AG04450 (cell line): ENCODE measurements around the gene AKAP6. TPM values are rescaled to one million over a fixed set of nuclear protein-coding genes. Genes with fewer than 3 reads are reported as not detected.
"Not testable (repeated sequence)": the region's sequence is repeated elsewhere in the genome, so short reads cannot be mapped to it uniquely, and the experiment has no call there.

Experiments used
- CTCF ChIA-PET: fragments of 300-600, 350-600 bp; formaldehyde crosslinking; extraction: SDS; loops from one replicate; lab custom pipeline; 2022; ENCODE audit warnings: antibody characterized with exemption, inconsistent platforms; lab: Charles Lee
- POLR2A ChIA-PET: fragments of 350-600 bp; formaldehyde crosslinking; extraction: SDS; loops from one replicate; lab custom pipeline; 2021; ENCODE audit warnings: antibody characterized with exemption, inconsistent platforms; lab: Yijun Ruan, JAX
- DNase-seq: peaks from one replicate; pipeline ENCODE4 v3.0.0-alpha.2; 2011; ENCODE audit warnings: low read depth, low spot score
- H3K27ac ChIP-seq: one replicate; pipeline ENCODE4 v1.5.1; 2012; ENCODE audit warnings: low read depth, low read length, control low read depth
- H3K27me3 ChIP-seq: one replicate; pipeline ENCODE4 v1.6.0; 2012; ENCODE audit warnings: low read length; ENCODE audit not compliant: control insufficient read depth, insufficient read depth
- H3K4me3 ChIP-seq: 2 replicates; pipeline ENCODE4 v1.5.1; 2011; ENCODE audit warnings: mild to moderate bottlenecking, low read depth, low read length, control low read depth
- H3K9me3 ChIP-seq: 2 replicates; pipeline ENCODE4 v1.5.1; 2012; ENCODE audit warnings: low read length; ENCODE audit not compliant: control insufficient read depth, insufficient read depth
- polyA plus RNA-seq: library from polyadenylated mRNA; depleted of rRNA; stranded (reverse); fragments of >200 nt; gene quantifications from 2 replicates; pipeline ENCODE4 v1.2.3, GENCODE V29; 2011
- TF ChIP-seq, protein P1 (sequence below): IDR thresholded peaks from 2 replicates; pipeline ENCODE4 v1.5.1; 2011; ENCODE audit warnings: low read depth, low read length, control low read depth, inconsistent platforms

Gene AKAP6
- polyA plus RNA-seq, 1 experiment, result 0.78 TPM

DNA sequence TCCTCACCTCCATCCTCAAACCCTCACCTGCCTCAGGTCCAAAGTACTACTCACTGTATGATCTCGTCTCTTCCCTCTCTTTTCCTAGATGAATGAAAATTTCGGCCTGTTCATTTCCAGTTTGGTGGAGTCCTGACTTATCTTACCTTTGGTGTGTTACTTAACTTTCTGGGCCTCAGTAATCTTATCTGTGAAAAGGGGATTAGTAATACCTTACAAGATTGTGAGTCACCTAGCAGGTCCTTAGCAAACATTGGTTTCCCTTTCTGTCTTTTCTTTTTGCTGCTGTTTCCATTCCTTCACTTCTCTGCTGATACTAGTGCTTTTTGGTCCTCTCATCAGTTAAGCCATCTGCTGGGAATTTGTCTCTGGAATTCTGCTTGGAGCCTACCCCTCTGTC is 52.8 kb downstream of the AKAP6 start:
- no peaks in the 10 kb centered on the region for H3K9me3 ChIP-seq
- no peak for DNase-seq
- ChIA-PET POLR2A (no interaction called here), CTCF (interaction anchor here (0.9 to 1.7 kb wide), 9 partner anchors 9 to 872 kb away, joined by 3 to 7 read pairs (median 4); no protein-coding TSS in a partner anchor)
- TF ChIP-seq, protein P1, sequence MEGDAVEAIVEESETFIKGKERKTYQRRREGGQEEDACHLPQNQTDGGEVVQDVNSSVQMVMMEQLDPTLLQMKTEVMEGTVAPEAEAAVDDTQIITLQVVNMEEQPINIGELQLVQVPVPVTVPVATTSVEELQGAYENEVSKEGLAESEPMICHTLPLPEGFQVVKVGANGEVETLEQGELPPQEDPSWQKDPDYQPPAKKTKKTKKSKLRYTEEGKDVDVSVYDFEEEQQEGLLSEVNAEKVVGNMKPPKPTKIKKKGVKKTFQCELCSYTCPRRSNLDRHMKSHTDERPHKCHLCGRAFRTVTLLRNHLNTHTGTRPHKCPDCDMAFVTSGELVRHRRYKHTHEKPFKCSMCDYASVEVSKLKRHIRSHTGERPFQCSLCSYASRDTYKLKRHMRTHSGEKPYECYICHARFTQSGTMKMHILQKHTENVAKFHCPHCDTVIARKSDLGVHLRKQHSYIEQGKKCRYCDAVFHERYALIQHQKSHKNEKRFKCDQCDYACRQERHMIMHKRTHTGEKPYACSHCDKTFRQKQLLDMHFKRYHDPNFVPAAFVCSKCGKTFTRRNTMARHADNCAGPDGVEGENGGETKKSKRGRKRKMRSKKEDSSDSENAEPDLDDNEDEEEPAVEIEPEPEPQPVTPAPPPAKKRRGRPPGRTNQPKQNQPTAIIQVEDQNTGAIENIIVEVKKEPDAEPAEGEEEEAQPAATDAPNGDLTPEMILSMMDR, result no peak
- no peaks in the 10 kb centered on the region for H3K27me3 ChIP-seq
- H3K4me3 ChIP-seq, result no peak overlapping the region
- H3K27ac ChIP-seq, result no peak overlapping the region

DNA sequence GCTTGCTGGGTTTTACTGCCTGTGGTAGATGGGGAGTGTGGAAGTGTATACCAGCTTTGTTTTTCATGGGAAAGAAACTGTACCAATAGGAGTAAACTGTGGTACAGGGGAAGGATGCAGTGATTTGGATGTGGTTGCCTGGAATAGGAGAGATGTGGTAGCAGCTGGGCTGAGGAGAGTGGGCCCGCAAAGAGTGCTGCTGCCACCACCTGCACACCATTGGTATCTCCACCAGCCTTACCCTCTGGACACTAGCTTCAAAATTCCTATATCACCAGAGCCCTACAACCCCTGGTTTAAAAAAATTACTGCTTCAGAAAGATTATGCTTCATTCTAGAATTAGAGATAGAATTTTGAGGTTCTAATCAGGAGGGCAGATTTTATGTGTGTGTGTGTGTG is 53.6 kb downstream of the AKAP6 start:
- TF ChIP-seq, protein P1, result peak; percentile 61
- POLR2A ChIA-PET, result no interaction called here
- no peak overlapping the region for H3K27ac ChIP-seq
- no peak overlapping the region for H3K4me3 ChIP-seq
- DNase-seq, result no peak
- CTCF ChIA-PET, result interaction anchor here (0.9 to 1.7 kb wide), 11 partner anchors 10 to 872 kb away, joined by 3 to 7 read pairs (median 4); no protein-coding TSS in a partner anchor
- H3K9me3 ChIP-seq, result no peaks in the 10 kb centered on the region
- no peaks in the 10 kb centered on the region for H3K27me3 ChIP-seq

DNA sequence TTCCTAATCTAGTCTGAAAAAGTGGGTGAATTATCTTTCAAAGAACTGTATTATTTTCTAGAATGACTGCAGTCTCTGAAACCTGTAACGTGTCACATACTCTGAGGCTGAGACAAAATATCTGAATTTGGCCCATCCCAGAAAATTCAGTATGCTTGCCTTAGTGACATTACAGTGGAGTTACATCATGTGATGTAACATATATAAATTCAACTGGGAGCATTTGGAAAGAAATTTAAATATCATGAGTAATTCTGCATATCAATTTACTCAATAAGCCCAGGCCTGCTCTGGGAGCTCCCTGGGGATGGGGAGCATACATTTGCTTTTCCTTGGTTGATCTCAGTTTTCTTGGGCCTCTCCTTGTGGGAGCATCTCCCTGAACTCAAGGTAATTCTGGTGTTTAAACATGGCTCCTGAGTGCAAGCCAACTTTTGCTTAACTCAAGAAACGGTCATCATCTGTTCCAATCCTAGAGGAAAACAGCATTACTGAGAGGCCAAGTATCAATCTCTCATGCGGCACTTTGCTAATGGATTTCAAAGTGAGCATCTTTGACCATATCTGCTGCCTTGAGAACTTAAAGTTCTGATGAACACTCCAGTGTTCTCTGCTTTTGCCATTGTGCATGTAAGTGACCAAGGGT is 54.4 kb downstream of the AKAP6 start:
- POLR2A ChIA-PET, result no interaction called here
- no peak for DNase-seq
- TF ChIP-seq, protein P1, result no peak

DNA sequence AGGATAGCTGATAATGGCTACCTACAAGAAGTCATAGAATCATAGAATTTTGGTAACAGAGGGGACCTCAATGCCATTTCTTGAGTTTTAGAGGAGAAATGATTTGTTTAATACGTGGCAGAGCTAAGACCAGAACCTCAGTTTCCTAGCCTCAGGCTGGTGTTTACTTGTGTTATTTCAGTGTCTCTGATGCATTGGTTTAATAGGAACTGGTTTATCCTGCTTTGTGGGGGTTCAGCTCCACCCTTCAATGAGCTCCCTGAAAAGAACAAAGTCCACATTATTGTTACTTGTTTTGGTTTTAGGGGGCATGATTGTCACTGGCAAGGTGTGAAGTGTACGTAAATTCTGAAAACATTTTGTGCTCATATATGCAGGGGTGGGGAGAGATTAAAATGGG is 55.4 kb downstream of the AKAP6 start:
- Histone ChIP-seq H3K9me3 (no peaks in the 10 kb centered on the region), H3K27me3 (no peaks in the 10 kb centered on the region), H3K27ac (no peak overlapping the region), H3K4me3 (no peak overlapping the region)
- ChIA-PET CTCF (interaction anchor here (1.3 kb wide), 1 partner anchor 129 kb away, joined by 3 read pairs; no protein-coding TSS in a partner anchor), POLR2A (no interaction called here)
- TF ChIP-seq, protein P1, result no peak
- DNase-seq, result no peak

More for the DNA sequence above, 54.4 kb downstream of the AKAP6 start:
- CTCF ChIA-PET, result interaction anchor here (1.2 to 1.7 kb wide), 9 partner anchors 11 to 457 kb away, joined by 3 to 7 read pairs (median 4); no protein-coding TSS in a partner anchor
- Histone ChIP-seq H3K4me3 (no peak overlapping the region), H3K9me3 (no peaks in the 10 kb centered on the region), H3K27ac (no peak overlapping the region), H3K27me3 (no peaks in the 10 kb centered on the region)

DNA sequence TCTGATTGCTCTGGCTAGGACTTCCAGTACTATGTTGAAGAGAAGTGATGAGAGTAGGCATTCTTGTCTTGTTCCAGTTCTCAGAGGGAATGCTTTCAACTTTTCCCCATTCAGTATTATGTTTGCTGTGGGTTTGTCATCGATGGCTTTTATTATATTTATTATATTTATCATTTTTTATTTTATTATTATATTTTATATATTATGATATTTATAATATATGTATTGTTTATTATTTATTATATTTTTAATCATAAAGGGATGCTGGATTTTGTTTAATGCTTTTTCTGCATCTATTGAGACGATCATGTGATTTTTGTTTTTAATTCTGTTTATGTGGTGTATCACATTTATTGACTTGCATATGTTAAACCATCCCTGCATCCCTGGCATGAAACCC is 58.2 kb downstream of the AKAP6 start:
- H3K4me3 ChIP-seq, POLR2A ChIA-PET, H3K27ac ChIP-seq, DNase-seq, H3K9me3 ChIP-seq, H3K27me3 ChIP-seq, CTCF ChIA-PET: not testable (repeated sequence)
